HEK293 (cell line): ENCODE data around the gene PTPRJ.
"Not testable (repeated sequence)": the region's sequence is repeated elsewhere in the genome, so short reads cannot be mapped to it uniquely, and the experiment has no call there.

ENCODE experiments used
- CTCF ChIA-PET: fragments of 350-600 bp; formaldehyde crosslinking; extraction: SDS; loops from one replicate; lab custom pipeline; 2021; ENCODE audit warnings: antibody characterized with exemption; lab: Yijun Ruan, JAX
- POLR2A ChIA-PET: fragments of 300-600 bp; formaldehyde crosslinking; extraction: SDS; loops from one replicate; lab custom pipeline; 2020; ENCODE audit warnings: antibody characterized with exemption, inconsistent platforms; lab: Yijun Ruan, JAX
- H3K27ac ChIP-seq: fragments of 200-500 bp; sonication (Bioruptor generic); 2 replicates; pipeline ENCODE4 v1.5.1; 2014; ENCODE audit warnings: low read depth, low read length, control low read depth, inconsistent platforms; ENCODE audit errors: extremely low read depth
- H3K36me3 ChIP-seq, 2 experiments: fragments of 200-500 bp in 1 of 2; sonication (Bioruptor generic) in 1 of 2; 1 replicate in 1 of 2; 2 replicates in 1 of 2; pipeline ENCODE4 v1.5.1; 2014 to 2017; ENCODE audit warnings: inconsistent platforms in 2 of 2, low read length in 2 of 2; ENCODE audit not compliant: control insufficient read depth in 2 of 2, insufficient read depth in 1 of 2
- H3K4me1 ChIP-seq: fragments of 200-500 bp; sonication (Bioruptor generic); 2 replicates; pipeline ENCODE4 v1.5.1; 2014; ENCODE audit warnings: mild to moderate bottlenecking, low read length, inconsistent platforms; ENCODE audit not compliant: control insufficient read depth, insufficient read depth
- H3K4me3 ChIP-seq: 2 replicates; pipeline ENCODE4 v1.5.1; 2011; ENCODE audit warnings: low read depth, mild to moderate bottlenecking, control low read depth, low read length, moderate library complexity
- H3K9me3 ChIP-seq: fragments of 200-500 bp; sonication (Bioruptor generic); 2 replicates; pipeline ENCODE4 v1.5.1; 2014; ENCODE audit warnings: low read depth, low read length, inconsistent platforms; ENCODE audit not compliant: control insufficient read depth, insufficient read depth
- SP3 ChIP-seq: fragments of 450-650 bp; formaldehyde crosslinking; IDR thresholded peaks from 2 replicates; pipeline ENCODE4 v1.5.1; 2016; ENCODE audit warnings: missing biosample characterization, missing genetic modification characterization
- ZBTB8A ChIP-seq: fragments of 450-650 bp; formaldehyde crosslinking; IDR thresholded peaks from 2 replicates; pipeline ENCODE4 v1.5.1; 2016; ENCODE audit warnings: missing biosample characterization, missing genetic modification characterization
- ZNF140 ChIP-seq: fragments of 450-650 bp; formaldehyde crosslinking; IDR thresholded peaks from 2 replicates; pipeline ENCODE4 v1.5.1; 2016; ENCODE audit warnings: missing biosample characterization, missing genetic modification characterization
- ZNF202 ChIP-seq: fragments of 450-650 bp; formaldehyde crosslinking; IDR thresholded peaks from 2 replicates; pipeline ENCODE4 v1.5.1; 2016; ENCODE audit warnings: missing biosample characterization, missing genetic modification characterization, borderline replicate concordance
- ZNF266 ChIP-seq: fragments of 450-650 bp; formaldehyde crosslinking; IDR thresholded peaks from 2 replicates; pipeline ENCODE4 v1.5.1; 2016; ENCODE audit warnings: missing biosample characterization, missing genetic modification characterization, low read depth
- ZNF292 ChIP-seq: fragments of 450-650 bp; formaldehyde crosslinking; IDR thresholded peaks from 2 replicates; pipeline ENCODE4 v1.5.1; 2016; ENCODE audit warnings: low read depth, missing biosample characterization, missing genetic modification characterization, borderline replicate concordance
- ZNF394 ChIP-seq: fragments of 450-650 bp; formaldehyde crosslinking; IDR thresholded peaks from 2 replicates; pipeline ENCODE4 v1.5.1; 2016; ENCODE audit warnings: missing biosample characterization, missing genetic modification characterization, mild to moderate bottlenecking, moderate library complexity, borderline replicate concordance
- ZNF404 ChIP-seq: fragments of 450-650 bp; formaldehyde crosslinking; IDR thresholded peaks from 2 replicates; pipeline ENCODE4 v1.5.1; 2017; ENCODE audit warnings: missing biosample characterization, missing genetic modification characterization
- ZNF426 ChIP-seq: fragments of 450-650 bp; formaldehyde crosslinking; IDR thresholded peaks from 2 replicates; pipeline ENCODE4 v1.5.1; 2017; ENCODE audit warnings: missing biosample characterization, missing genetic modification characterization, mild to moderate bottlenecking, inconsistent platforms, moderate library complexity
- ZNF433 ChIP-seq: fragments of 450-650 bp; formaldehyde crosslinking; IDR thresholded peaks from 2 replicates; pipeline ENCODE4 v1.5.1; 2016; ENCODE audit warnings: missing biosample characterization, missing genetic modification characterization, low read depth
- ZNF510 ChIP-seq: fragments of 450-650 bp; formaldehyde crosslinking; IDR thresholded peaks from 2 replicates; pipeline ENCODE4 v1.5.1; 2018; ENCODE audit warnings: mild to moderate bottlenecking, missing genetic modification characterization, missing biosample characterization; ENCODE audit not compliant: insufficient replicate concordance
- ZNF529 ChIP-seq: fragments of 450-650 bp; formaldehyde crosslinking; IDR thresholded peaks from 2 replicates; pipeline ENCODE4 v1.5.1; 2017; ENCODE audit warnings: missing genetic modification characterization, missing biosample characterization; ENCODE audit not compliant: insufficient replicate concordance
- ZNF555 ChIP-seq: fragments of 450-650 bp; formaldehyde crosslinking; conservative IDR thresholded peaks from 2 replicates; pipeline ENCODE4 v1.5.1; 2017; ENCODE audit warnings: missing biosample characterization, mild to moderate bottlenecking, missing genetic modification characterization, inconsistent platforms
- ZNF558 ChIP-seq: fragments of 450-650 bp; formaldehyde crosslinking; IDR thresholded peaks from 2 replicates; pipeline ENCODE4 v1.5.1; 2016; ENCODE audit warnings: missing biosample characterization, missing genetic modification characterization
- ZNF560 ChIP-seq: fragments of 450-650 bp; formaldehyde crosslinking; IDR thresholded peaks from 2 replicates; pipeline ENCODE4 v1.5.1; 2017; ENCODE audit warnings: missing biosample characterization, missing genetic modification characterization, borderline replicate concordance
- ZNF623 ChIP-seq: fragments of 450-650 bp; formaldehyde crosslinking; IDR thresholded peaks from 2 replicates; pipeline ENCODE4 v1.5.1; 2016; ENCODE audit warnings: missing biosample characterization, missing genetic modification characterization
- ZNF654 ChIP-seq: fragments of 450-650 bp; formaldehyde crosslinking; IDR thresholded peaks from 2 replicates; pipeline ENCODE4 v1.5.1; 2016; ENCODE audit warnings: low read depth, missing biosample characterization, missing genetic modification characterization
- ZNF664 ChIP-seq: fragments of 450-650 bp; formaldehyde crosslinking; IDR thresholded peaks from 2 replicates; pipeline ENCODE4 v1.5.1; 2016; ENCODE audit warnings: missing biosample characterization, missing genetic modification characterization
- ZXDB ChIP-seq: fragments of 450-650 bp; formaldehyde crosslinking; IDR thresholded peaks from 2 replicates; pipeline ENCODE4 v1.5.1; 2016; ENCODE audit warnings: missing biosample characterization, missing genetic modification characterization
- TF ChIP-seq, protein P1 (sequence below): fragments of 450-650 bp; formaldehyde crosslinking; conservative IDR thresholded peaks from 2 replicates; pipeline ENCODE4 v1.5.1; 2016; ENCODE audit warnings: low read depth, missing biosample characterization, missing genetic modification characterization
- TF ChIP-seq, protein P2 (sequence below): fragments of 450-650 bp; formaldehyde crosslinking; conservative IDR thresholded peaks from 2 replicates; pipeline ENCODE4 v1.5.1; 2016; ENCODE audit warnings: low read depth, missing biosample characterization, missing genetic modification characterization
- TF ChIP-seq, protein P3 (sequence below): fragments of 450-650 bp; formaldehyde crosslinking; IDR thresholded peaks from 2 replicates; pipeline ENCODE4 v1.5.1; 2016; ENCODE audit warnings: missing biosample characterization, missing genetic modification characterization, borderline replicate concordance
- TF ChIP-seq, protein P4 (sequence below): fragments of 450-650 bp; formaldehyde crosslinking; IDR thresholded peaks from 2 replicates; pipeline ENCODE4 v1.5.1; 2016; ENCODE audit warnings: missing biosample characterization, missing genetic modification characterization

The PTPRJ gene

GRCh38 chr11:48021201-48021820 lies 41.0 kb downstream of the PTPRJ start:
- POLR2A ChIA-PET, H3K9me3 ChIP-seq, H3K4me1 ChIP-seq, H3K4me3 ChIP-seq, CTCF ChIA-PET, H3K27ac ChIP-seq, H3K36me3 ChIP-seq: not testable (repeated sequence)
- TF ChIP-seq, protein P1, sequence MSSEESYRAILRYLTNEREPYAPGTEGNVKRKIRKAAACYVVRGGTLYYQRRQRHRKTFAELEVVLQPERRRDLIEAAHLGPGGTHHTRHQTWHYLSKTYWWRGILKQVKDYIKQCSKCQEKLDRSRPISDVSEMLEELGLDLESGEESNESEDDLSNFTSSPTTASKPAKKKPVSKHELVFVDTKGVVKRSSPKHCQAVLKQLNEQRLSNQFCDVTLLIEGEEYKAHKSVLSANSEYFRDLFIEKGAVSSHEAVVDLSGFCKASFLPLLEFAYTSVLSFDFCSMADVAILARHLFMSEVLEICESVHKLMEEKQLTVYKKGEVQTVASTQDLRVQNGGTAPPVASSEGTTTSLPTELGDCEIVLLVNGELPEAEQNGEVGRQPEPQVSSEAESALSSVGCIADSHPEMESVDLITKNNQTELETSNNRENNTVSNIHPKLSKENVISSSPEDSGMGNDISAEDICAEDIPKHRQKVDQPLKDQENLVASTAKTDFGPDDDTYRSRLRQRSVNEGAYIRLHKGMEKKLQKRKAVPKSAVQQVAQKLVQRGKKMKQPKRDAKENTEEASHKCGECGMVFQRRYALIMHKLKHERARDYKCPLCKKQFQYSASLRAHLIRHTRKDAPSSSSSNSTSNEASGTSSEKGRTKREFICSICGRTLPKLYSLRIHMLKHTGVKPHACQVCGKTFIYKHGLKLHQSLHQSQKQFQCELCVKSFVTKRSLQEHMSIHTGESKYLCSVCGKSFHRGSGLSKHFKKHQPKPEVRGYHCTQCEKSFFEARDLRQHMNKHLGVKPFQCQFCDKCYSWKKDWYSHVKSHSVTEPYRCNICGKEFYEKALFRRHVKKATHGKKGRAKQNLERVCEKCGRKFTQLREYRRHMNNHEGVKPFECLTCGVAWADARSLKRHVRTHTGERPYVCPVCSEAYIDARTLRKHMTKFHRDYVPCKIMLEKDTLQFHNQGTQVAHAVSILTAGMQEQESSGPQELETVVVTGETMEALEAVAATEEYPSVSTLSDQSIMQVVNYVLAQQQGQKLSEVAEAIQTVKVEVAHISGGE (tag by site-specific recombination), result peak; percentile 80
- TF ChIP-seq ZNF404 (tag by site-specific recombination) (0 out of 2 replicates have a peak, but pooled peaks have one; percentile 28), ZNF555 (tag by site-specific recombination) (peak; percentile 94), ZNF529 (tag by site-specific recombination) (peak; percentile 24), ZNF558 (peak; percentile 80), ZXDB (peak; percentile 79; the same call in 1 of the 2 replicates), ZNF292 (tag by site-specific recombination) (0 out of 2 replicates have a peak, but pooled peaks have one; percentile 21), ZNF433 (tag by site-specific recombination) (peak; percentile 65), ZNF510 (tag by site-specific recombination) (peak; percentile 57), ZBTB8A (peak; percentile 85), ZNF664 (tag by site-specific recombination) (peak; percentile 76), ZNF623 (tag by site-specific recombination) (peak; percentile 80), ZNF560 (tag by site-specific recombination) (peak; percentile 76; the same call in 1 of the 2 replicates), ZNF140 (peak; percentile 74; the same call in 1 of the 2 replicates), ZNF426 (tag by site-specific recombination) (peak; percentile 94), ZNF202 (tag by site-specific recombination) (0 out of 2 replicates have a peak, but pooled peaks have one; percentile 22), ZNF394 (tag by site-specific recombination) (peak; percentile 98), SP3 (tag by site-specific recombination) (peak; percentile 23; the same call in 1 of the 2 replicates), ZNF266 (tag by site-specific recombination) (peak; percentile 52; the same call in 1 of the 2 replicates), ZNF654 (tag by site-specific recombination) (peak; percentile 46)
- TF ChIP-seq, protein P2, sequence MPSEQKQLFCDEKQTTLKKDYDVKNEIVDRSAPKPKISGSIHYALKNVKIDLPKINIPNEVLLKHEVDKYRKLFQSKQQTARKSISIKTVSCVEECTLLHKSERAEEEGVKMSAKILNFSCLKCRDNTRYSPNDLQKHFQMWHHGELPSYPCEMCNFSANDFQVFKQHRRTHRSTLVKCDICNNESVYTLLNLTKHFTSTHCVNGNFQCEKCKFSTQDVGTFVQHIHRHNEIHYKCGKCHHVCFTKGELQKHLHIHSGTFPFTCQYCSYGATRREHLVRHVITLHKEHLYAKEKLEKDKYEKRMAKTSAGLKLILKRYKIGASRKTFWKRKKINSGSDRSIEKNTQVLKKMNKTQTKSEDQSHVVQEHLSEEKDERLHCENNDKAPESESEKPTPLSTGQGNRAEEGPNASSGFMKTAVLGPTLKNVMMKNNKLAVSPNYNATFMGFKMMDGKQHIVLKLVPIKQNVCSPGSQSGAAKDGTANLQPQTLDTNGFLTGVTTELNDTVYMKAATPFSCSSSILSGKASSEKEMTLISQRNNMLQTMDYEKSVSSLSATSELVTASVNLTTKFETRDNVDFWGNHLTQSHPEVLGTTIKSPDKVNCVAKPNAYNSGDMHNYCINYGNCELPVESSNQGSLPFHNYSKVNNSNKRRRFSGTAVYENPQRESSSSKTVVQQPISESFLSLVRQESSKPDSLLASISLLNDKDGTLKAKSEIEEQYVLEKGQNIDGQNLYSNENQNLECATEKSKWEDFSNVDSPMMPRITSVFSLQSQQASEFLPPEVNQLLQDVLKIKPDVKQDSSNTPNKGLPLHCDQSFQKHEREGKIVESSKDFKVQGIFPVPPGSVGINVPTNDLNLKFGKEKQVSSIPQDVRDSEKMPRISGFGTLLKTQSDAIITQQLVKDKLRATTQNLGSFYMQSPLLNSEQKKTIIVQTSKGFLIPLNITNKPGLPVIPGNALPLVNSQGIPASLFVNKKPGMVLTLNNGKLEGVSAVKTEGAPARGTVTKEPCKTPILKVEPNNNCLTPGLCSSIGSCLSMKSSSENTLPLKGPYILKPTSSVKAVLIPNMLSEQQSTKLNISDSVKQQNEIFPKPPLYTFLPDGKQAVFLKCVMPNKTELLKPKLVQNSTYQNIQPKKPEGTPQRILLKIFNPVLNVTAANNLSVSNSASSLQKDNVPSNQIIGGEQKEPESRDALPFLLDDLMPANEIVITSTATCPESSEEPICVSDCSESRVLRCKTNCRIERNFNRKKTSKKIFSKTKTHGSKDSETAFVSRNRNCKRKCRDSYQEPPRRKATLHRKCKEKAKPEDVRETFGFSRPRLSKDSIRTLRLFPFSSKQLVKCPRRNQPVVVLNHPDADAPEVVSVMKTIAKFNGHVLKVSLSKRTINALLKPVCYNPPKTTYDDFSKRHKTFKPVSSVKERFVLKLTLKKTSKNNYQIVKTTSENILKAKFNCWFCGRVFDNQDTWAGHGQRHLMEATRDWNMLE (tag by site-specific recombination), result peak; percentile 95
- TF ChIP-seq, protein P3, sequence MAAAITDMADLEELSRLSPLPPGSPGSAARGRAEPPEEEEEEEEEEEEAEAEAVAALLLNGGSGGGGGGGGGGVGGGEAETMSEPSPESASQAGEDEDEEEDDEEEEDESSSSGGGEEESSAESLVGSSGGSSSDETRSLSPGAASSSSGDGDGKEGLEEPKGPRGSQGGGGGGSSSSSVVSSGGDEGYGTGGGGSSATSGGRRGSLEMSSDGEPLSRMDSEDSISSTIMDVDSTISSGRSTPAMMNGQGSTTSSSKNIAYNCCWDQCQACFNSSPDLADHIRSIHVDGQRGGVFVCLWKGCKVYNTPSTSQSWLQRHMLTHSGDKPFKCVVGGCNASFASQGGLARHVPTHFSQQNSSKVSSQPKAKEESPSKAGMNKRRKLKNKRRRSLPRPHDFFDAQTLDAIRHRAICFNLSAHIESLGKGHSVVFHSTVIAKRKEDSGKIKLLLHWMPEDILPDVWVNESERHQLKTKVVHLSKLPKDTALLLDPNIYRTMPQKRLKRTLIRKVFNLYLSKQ (tag by site-specific recombination), result 0 out of 2 replicates have a peak, but pooled peaks have one; percentile 22
- TF ChIP-seq, protein P4, sequence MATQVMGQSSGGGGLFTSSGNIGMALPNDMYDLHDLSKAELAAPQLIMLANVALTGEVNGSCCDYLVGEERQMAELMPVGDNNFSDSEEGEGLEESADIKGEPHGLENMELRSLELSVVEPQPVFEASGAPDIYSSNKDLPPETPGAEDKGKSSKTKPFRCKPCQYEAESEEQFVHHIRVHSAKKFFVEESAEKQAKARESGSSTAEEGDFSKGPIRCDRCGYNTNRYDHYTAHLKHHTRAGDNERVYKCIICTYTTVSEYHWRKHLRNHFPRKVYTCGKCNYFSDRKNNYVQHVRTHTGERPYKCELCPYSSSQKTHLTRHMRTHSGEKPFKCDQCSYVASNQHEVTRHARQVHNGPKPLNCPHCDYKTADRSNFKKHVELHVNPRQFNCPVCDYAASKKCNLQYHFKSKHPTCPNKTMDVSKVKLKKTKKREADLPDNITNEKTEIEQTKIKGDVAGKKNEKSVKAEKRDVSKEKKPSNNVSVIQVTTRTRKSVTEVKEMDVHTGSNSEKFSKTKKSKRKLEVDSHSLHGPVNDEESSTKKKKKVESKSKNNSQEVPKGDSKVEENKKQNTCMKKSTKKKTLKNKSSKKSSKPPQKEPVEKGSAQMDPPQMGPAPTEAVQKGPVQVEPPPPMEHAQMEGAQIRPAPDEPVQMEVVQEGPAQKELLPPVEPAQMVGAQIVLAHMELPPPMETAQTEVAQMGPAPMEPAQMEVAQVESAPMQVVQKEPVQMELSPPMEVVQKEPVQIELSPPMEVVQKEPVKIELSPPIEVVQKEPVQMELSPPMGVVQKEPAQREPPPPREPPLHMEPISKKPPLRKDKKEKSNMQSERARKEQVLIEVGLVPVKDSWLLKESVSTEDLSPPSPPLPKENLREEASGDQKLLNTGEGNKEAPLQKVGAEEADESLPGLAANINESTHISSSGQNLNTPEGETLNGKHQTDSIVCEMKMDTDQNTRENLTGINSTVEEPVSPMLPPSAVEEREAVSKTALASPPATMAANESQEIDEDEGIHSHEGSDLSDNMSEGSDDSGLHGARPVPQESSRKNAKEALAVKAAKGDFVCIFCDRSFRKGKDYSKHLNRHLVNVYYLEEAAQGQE (tag by site-specific recombination), result peak; percentile 74
